Small intestine (tissue), 7 donors: Measurements from ENCODE around the gene PPIL6. TPM values are rescaled to one million over a fixed set of nuclear protein-coding genes. Genes with fewer than 3 reads are reported as not detected.
"Not testable (repeated sequence)": the region's sequence is repeated elsewhere in the genome, so short reads cannot be mapped to it uniquely, and the experiment has no call there.

Experiments used
- DNase-seq, 2 donors: peaks; one replicate each; pipeline versions ENCODE4 v3.0.0 to v3.0.0-alpha.2; 2013
- FAIRE-seq: peaks from 2 replicates; lab custom pipeline; 2012; peaks lifted over from hg19 to GRCh38; lab: Jason Lieb, UNC
- H3K27ac ChIP-seq, 3 donors: one replicate each; pipeline ENCODE4 v1.5.1; 2013; ENCODE audit warnings: low read length in 2 of 3, mild to moderate bottlenecking in 2 of 3, control low read depth in 1 of 3, inconsistent platforms in 1 of 3, low read depth in 1 of 3, moderate library complexity in 1 of 3
- H3K27me3 ChIP-seq, 3 donors: one replicate each; pipeline ENCODE4 v1.6.1; 2013; ENCODE audit warnings: low read length in 3 of 3, inconsistent platforms in 1 of 3; ENCODE audit not compliant: control insufficient read depth in 3 of 3, insufficient read depth in 3 of 3
- H3K36me3 ChIP-seq, 3 donors: one replicate each; pipeline ENCODE4 v1.6.1; 2013; ENCODE audit warnings: low read length in 3 of 3, inconsistent platforms in 1 of 3, low read depth in 1 of 3, mild to moderate bottlenecking in 1 of 3, moderate library complexity in 1 of 3; ENCODE audit not compliant: control insufficient read depth in 3 of 3, insufficient read depth in 2 of 3
- H3K4me1 ChIP-seq, 3 donors: one replicate each; pipeline ENCODE4 v1.6.1; 2013; ENCODE audit warnings: low read length in 2 of 3, inconsistent platforms in 1 of 3, low read depth in 1 of 3, mild to moderate bottlenecking in 1 of 3, moderate library complexity in 1 of 3; ENCODE audit not compliant: control insufficient read depth in 3 of 3, insufficient read depth in 2 of 3
- H3K4me3 ChIP-seq, 3 donors: one replicate each; pipeline ENCODE4 v1.5.1; 2013; ENCODE audit warnings: low read length in 3 of 3, control low read depth in 1 of 3, inconsistent platforms in 1 of 3, low read depth in 1 of 3, mild to moderate bottlenecking in 1 of 3, moderate library complexity in 1 of 3
- H3K9me3 ChIP-seq, 2 donors: one replicate each; pipeline ENCODE4 v1.6.1; 2013; ENCODE audit warnings: low read depth in 1 of 2, low read length in 1 of 2; ENCODE audit not compliant: control insufficient read depth in 2 of 2, insufficient read depth in 1 of 2
- WGBS, 3 donors: extraction: QIAGEN DNeasy Blood & Tissue Kit; methylation state at CpG; one replicate each; pipeline ENCODE4 v1.1.7; 2013; 5-methylcytosine and 5-hydroxymethylcytosine counted together
- polyA plus RNA-seq, 4 donors: library from polyadenylated mRNA; stranded (reverse) in 3 of 4; unstranded in 1 of 4; fragments of 200-250 nt in 3 of 4; fragments of 120-200 nt in 1 of 4; gene quantifications; one replicate each; pipeline versions ENCODE4 v1.2.1 to v1.2.3, GENCODE V29; 2013
- donor health status: healthy with polysubstance abuse.
- donor health status: control.
- donor health status: control.
- donor health status: Bipolar disorder and iron deficiency.
- donor health status: healthy.

PPIL6 gene
- polyA plus RNA-seq, 4 donors = 0.22 to 4.8 (median 0.76) TPM; not detected in 1

DNA sequence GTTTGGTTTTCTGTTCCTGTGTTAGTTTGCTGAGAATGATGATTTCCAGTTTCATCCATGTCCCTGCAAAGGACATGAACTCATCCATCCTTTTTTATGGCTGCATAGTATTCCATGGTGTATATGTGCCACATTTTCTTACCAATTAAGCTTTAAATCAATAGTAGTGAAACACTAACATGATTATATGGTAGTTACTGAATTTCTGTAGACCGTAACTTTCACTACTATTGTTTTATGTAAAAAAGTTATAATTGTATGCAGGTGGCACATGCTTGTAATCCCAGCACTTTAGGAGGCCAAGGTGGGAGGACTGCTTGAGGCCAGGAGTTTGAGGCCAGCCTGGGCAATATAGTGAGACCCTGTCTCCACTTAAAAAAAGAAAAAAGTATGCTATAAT lies 20.8 kb upstream of the PPIL6 start:
- H3K27me3 ChIP-seq, H3K9me3 ChIP-seq, DNase-seq, H3K27ac ChIP-seq, H3K4me3 ChIP-seq, FAIRE-seq: not testable (repeated sequence)
- 98 to 100% (median 100%) methylated on average over 1 of the region's 1 CpG for WGBS, 3 donors
- peaks cover 4 to 15% (median 4%) of the 10 kb centered on the region in 3 donors for H3K36me3 ChIP-seq
- peaks cover 3 to 26% (median 3%) of the 10 kb centered on the region in 3 donors for H3K4me1 ChIP-seq

DNA sequence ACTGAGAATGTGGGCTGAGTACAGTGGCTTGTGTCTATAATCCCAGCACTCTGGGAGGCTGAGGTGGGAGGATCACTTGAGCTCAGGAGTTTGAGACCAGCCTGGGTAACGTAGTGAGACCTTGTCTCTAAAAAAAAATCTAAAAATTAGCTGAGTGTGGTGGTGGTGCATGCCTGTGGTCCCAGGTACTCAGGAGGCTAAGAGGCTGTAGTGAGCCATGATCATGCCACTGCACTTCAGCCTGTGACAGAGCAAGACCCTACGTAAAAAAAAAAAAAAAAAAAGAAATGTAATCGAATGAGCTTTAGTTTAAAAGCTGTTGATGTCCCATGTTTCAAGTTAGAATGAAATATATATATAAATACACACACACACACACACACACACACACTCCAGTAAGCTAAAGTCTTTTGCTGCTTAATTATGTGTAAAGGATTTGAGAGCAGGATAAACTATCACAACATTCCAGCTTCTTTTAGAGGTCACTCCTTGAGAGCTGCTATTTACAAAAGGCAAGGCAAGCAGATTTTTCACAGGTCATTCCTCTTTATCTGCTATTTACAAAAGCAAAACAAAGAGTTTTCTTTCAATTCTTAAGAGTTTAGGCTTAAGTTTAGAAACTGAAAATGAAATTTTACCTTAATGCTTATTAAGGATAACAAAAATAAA lies 19.9 kb upstream of the PPIL6 start:
- Histone ChIP-seq H3K4me1 (peaks cover 3 to 19% (median 3%) of the 10 kb centered on the region in 3 donors), H3K27me3 (no peaks in the 10 kb centered on the region), H3K36me3 (peaks cover 0 to 8% (median 0%) of the 10 kb centered on the region in 3 donors), H3K9me3 (no peaks in the 10 kb centered on the region), H3K27ac (peak overlapping the region in 1 of 3 donors; percentile 16), H3K4me3 (no peak overlapping the region)
- DNase-seq (peak in 1 of 2 donors; percentile 26), FAIRE-seq (no peak)
- 77 to 80% (median 78%) methylated on average over 3 of the region's 3 CpGs for WGBS, 3 donors

DNA sequence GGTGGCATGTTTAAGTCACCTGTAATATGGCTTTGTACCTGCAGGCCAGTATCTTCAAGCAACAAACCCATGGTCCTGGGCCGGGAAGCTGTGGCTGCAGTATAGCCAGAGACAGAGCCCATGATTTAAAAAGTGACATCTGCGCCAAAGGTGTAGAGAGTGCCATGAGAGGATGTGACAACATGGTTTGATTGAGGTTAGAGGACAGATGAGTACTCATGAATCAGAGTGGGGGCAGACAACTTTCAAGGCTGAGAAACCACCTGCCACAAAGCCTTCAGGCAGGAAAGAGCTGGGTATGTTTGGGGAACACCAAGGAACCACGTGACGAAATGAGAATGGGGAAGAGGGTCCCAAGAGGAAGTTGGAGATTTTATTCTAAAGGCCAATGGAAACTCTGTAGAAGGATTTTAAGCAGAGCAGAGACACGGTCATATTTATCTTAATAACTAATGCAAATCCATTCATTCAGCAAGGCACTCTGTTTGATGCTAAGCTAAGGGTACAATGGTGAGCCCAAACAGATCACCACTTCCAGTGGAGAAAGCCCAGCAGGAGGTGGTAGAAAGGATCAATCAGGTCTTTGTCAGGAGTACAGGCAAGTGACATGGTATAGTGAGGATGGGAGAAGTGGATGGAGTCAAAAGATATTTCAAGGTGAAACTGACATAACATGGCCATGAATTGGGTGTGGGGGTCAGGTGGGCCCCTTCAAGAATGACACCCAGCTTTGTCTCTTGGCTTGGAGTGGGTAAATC lies 18.5 kb upstream of the PPIL6 start:
- Histone ChIP-seq H3K4me3 (no peak overlapping the region), H3K4me1 (peaks cover 5 to 24% (median 5%) of the 10 kb centered on the region in 3 donors), H3K27me3 (no peaks in the 10 kb centered on the region), H3K36me3 (peaks cover 0 to 8% (median 0%) of the 10 kb centered on the region in 3 donors), H3K27ac (no peak overlapping the region), H3K9me3 (no peaks in the 10 kb centered on the region)
- DNase-seq (peak; percentile 3 to 38), FAIRE-seq (no peak)
- 63 to 83% (median 67%) methylated on average over 5 of the region's 5 CpGs for whole genome bisulfite sequencing, 3 donors

GRCh38 chr6:109457562-109457996 lies 17.2 kb upstream of the PPIL6 start:
- Histone ChIP-seq H3K9me3 (no peaks in the 10 kb centered on the region), H3K4me3 (no peak overlapping the region), H3K27ac (peak overlapping the region; percentile 89 to 96 (median 90)), H3K27me3 (no peaks in the 10 kb centered on the region), H3K4me1 (peaks cover 5 to 34% (median 5%) of the 10 kb centered on the region in 3 donors), H3K36me3 (peaks cover 0 to 17% (median 2%) of the 10 kb centered on the region in 3 donors)
- 45 to 69% (median 48%) methylated on average over 6 of the region's 6 CpGs for WGBS, 3 donors
- DNase-seq (no peak), FAIRE-seq (no peak)

GRCh38 chr6:109456710-109457561 lies 16.5 kb upstream of the PPIL6 start:
- FAIRE-seq = no peak
- Histone ChIP-seq H3K27me3 (no peaks in the 10 kb centered on the region), H3K4me1 (peaks cover 5 to 34% (median 5%) of the 10 kb centered on the region in 3 donors), H3K9me3 (no peaks in the 10 kb centered on the region), H3K36me3 (peaks cover 0 to 24% (median 2%) of the 10 kb centered on the region in 3 donors), H3K4me3 (peak overlapping the region; percentile 80 to 94 (median 83)), H3K27ac (peak overlapping the region; percentile 89 to 96 (median 90))
- 17 to 40% (median 28%) methylated on average over 16 of the region's 16 CpGs for WGBS, 3 donors
- DNase-seq = peak; percentile 68 to 91

- H3K27me3 ChIP-seq = no peaks in the 10 kb centered on the region
- WGBS, 3 donors = 4 to 12% (median 10%) methylated on average over 38 of the region's 38 CpGs
- peak overlapping the region; percentile 89 to 96 (median 90) for H3K27ac ChIP-seq
- H3K4me1 ChIP-seq = peaks cover 5 to 34% (median 5%) of the 10 kb centered on the region in 3 donors
- FAIRE-seq (no peak), DNase-seq (peak in 1 of 2 donors; percentile 69)
- peaks cover 0 to 29% (median 2%) of the 10 kb centered on the region in 3 donors for H3K36me3 ChIP-seq
- no peaks in the 10 kb centered on the region for H3K9me3 ChIP-seq
- peak overlapping the region; percentile 80 to 94 (median 83) for H3K4me3 ChIP-seq
Measured at GRCh38 chr6:109456111-109456583, 15.7 kb upstream of the PPIL6 start.

DNA sequence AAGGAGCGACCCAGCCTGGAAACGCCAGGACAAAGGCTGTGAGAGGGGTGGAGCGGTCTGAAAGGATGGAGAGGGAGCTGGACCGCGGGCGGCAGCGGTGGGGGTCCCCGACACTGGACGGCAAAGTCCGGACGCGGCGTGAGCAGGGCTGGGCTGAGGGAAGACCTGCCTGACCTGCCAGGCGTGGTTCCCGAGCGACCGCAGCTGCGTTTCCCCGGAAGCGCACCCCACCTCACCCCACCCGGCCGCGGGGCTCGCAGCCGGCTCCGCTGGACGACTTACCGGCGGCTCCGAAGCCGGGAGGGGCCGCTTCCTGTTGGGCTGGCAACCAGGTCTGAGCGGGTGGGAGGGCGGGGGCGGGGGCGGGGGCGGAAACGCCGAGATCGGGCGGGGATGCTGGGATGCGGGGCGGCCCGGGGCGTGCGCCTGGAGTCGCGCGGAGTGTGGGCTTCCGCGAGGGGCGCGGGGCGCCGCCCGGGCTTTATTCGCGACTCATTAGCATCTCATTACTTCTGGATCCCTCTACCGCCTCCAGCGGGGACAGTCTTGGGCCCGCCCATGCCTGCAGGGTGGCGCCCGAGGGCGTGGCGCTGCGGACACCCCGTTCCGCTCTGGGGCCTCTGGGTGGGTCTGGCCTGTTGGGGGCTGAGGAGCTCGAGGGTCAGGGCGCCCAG lies 15.1 kb upstream of the PPIL6 start, which contains the start of gene MICAL1:
Gene MICAL1, minus strand, starts transcription at position 336 of the 674 bp plus-strand sequence. CDS start 1,576 bp downstream, outside the sequence.
- H3K9me3 ChIP-seq = no peaks in the 10 kb centered on the region
- peaks cover 5 to 34% (median 5%) of the 10 kb centered on the region in 3 donors for H3K4me1 ChIP-seq
- peak within 1 kb of the TSS; percentile 89 to 96 (median 90) for H3K27ac ChIP-seq
- peaks cover 0 to 30% (median 2%) of the 10 kb centered on the region in 3 donors for H3K36me3 ChIP-seq
- DNase-seq (peak; percentile 90 to 93), FAIRE-seq (no peak)
- H3K4me3 ChIP-seq = peak within 1 kb of the TSS; percentile 80 to 94 (median 83)
- no peaks in the 10 kb centered on the region for H3K27me3 ChIP-seq
- 0% methylated on average over 39 to 70 of the region's 70 CpGs for WGBS, 3 donors
